HepG2 (cell line): ENCODE data around the gene DBN1. TPM values are rescaled to one million over a fixed set of nuclear protein-coding genes. Genes with fewer than 3 reads are reported as not detected.

Experiments
- BRD4 ChIP-seq: sonication (generic); formaldehyde crosslinking; IDR thresholded peaks from 2 replicates; pipeline ENCODE4 v1.4.0; 2020; ENCODE audit warnings: missing genetic modification reagents
- CEBPG ChIP-seq: IDR thresholded peaks from 2 replicates; pipeline ENCODE4 v1.6.1; 2016
- FOXK2 ChIP-seq: fragments of 450-650 bp; IDR thresholded peaks from 2 replicates; pipeline ENCODE4 v1.6.1; 2016
- KDM5A ChIP-seq: fragments of 200-600 bp; sonication (generic); IDR thresholded peaks from 2 replicates; pipeline ENCODE4 v1.7.0; 2018; ENCODE audit warnings: antibody characterized with exemption, mild to moderate bottlenecking, low read length, borderline replicate concordance
- MTERF4 ChIP-seq: sonication (generic); formaldehyde crosslinking; IDR thresholded peaks from 2 replicates; pipeline ENCODE4 v1.8.0; 2023; ENCODE audit warnings: mild to moderate bottlenecking, missing genetic modification reagents
- MYNN ChIP-seq: sonication (generic); formaldehyde crosslinking; IDR thresholded peaks from 2 replicates; pipeline ENCODE4 v1.4.0; 2020; ENCODE audit warnings: mild to moderate bottlenecking, low read depth, missing genetic modification reagents
- RFX5 ChIP-seq: IDR thresholded peaks from 2 replicates; pipeline ENCODE4 v1.6.1; 2011; ENCODE audit warnings: low read depth, low read length, improper control_type of control experiment
- SALL1 ChIP-seq: sonication (generic); formaldehyde crosslinking; IDR thresholded peaks from 2 replicates; pipeline ENCODE4 v1.8.0; 2022; ENCODE audit warnings: mild to moderate bottlenecking, missing genetic modification reagents
- SKI ChIP-seq: fragments of 450-650 bp; IDR thresholded peaks from one replicate; pipeline ENCODE4 v1.6.1; 2018; ENCODE audit warnings: mild to moderate bottlenecking; ENCODE audit not compliant: partially characterized antibody
- SRSF1 ChIP-seq: fragments of 200-400 bp; formaldehyde crosslinking; optimal IDR thresholded peaks from 2 replicates; pipeline ENCODE3; 2017; ENCODE audit warnings: mild to moderate bottlenecking, low read depth, low read length, moderate library complexity
- ZBTB8A ChIP-seq: sonication (generic); formaldehyde crosslinking; IDR thresholded peaks from 2 replicates; pipeline ENCODE4 v1.4.0; 2020; ENCODE audit warnings: mild to moderate bottlenecking, low read depth, missing genetic modification reagents, borderline replicate concordance
- ZIK1 ChIP-seq: sonication (generic); formaldehyde crosslinking; IDR thresholded peaks from 2 replicates; pipeline ENCODE4 v1.5.0; 2020; ENCODE audit warnings: mild to moderate bottlenecking, low read depth, missing genetic modification reagents, borderline replicate concordance
- ZNF143 ChIP-seq: sonication (generic); formaldehyde crosslinking; IDR thresholded peaks from 2 replicates; pipeline ENCODE4 v1.4.0; 2020; ENCODE audit warnings: missing genetic modification reagents
- ZNF431 ChIP-seq: sonication (generic); formaldehyde crosslinking; IDR thresholded peaks from 2 replicates; pipeline ENCODE4 v1.9.0; 2022; ENCODE audit warnings: missing genetic modification reagents, low read depth, mild to moderate bottlenecking, borderline replicate concordance
- ZNF770 ChIP-seq: sonication (generic); formaldehyde crosslinking; IDR thresholded peaks from 2 replicates; pipeline ENCODE4 v1.5.0; 2020; ENCODE audit warnings: mild to moderate bottlenecking, missing genetic modification reagents
- polyA plus RNA-seq, 8 experiments: library from polyadenylated mRNA; depleted of rRNA in 3 of 8; stranded (reverse) in 7 of 8; unstranded in 1 of 8; fragments of >200 nt; fragmentation: Illumina TruSeq in 4 of 8; extraction: Trizol in 4 of 8; gene quantifications; 2 replicates each; pipeline versions ENCODE4 v1.2.1 to v1.2.3, GENCODE V29; 2011 to 2016; ENCODE audit warnings: low read depth in 4 of 8, missing spikeins in 1 of 8, mixed read lengths in 1 of 8; ENCODE audit not compliant: insufficient read depth in 1 of 8
- total RNA-seq, 5 experiments: library from RNA; depleted of rRNA; stranded (reverse); fragments of >200 nt; fragmentation: Illumina TruSeq; extraction: Trizol; gene quantifications; 2 replicates each; pipeline ENCODE4 v1.2.3, GENCODE V29; 2016; ENCODE audit warnings: low read depth in 1 of 5
- TF ChIP-seq, protein P1 (sequence below): sonication (generic); formaldehyde crosslinking; IDR thresholded peaks from 2 replicates; pipeline ENCODE4 v1.9.0; 2021; ENCODE audit warnings: mild to moderate bottlenecking, missing genetic modification reagents
- TF ChIP-seq, protein P2 (sequence below): sonication (generic); formaldehyde crosslinking; IDR thresholded peaks from 2 replicates; pipeline ENCODE4 v1.4.0; 2020; ENCODE audit warnings: missing genetic modification reagents, low read depth, mild to moderate bottlenecking, borderline replicate concordance

DBN1 gene
- total and polyA plus RNA-seq, 2 of the 13 experiments (the other 11 are each of a cell fraction or from before 2014, with no cell fraction given) = 27.0 to 37.3 TPM

DNA sequence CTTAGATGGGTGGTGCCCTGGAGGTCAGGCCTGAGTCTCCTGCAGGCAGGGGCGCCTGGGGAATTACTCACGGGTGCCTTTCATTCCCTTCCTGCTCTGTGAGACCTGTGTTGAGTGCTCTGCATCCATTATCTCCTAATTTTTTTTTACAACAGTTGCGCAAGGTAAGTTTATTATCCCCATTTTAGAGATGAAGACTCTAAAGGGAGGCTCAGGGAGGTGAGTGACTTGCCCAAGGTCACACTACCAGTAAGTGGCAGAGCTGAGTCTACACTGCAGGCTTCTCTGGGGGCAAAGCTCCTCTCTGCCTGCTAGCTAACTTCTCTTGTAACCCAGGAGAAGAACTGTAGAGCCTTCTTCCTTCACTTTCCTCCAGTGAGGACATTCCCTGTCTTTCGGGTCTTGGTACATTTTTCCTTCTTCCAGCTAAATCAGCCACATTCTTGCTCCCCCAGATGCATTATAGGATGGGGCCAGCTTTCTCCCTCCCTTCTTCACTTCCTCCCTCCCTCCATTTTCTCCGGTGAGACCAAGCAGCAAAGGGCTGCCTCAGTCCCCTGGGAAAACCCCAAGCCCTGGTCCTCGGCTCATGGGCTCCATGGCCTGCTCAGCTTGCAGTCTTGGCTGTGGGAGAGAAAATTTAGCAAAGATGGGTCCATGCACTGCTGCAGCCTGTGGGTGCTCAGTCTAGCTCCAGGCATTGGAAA lies 25.0 kb downstream of the DBN1 start (continued):
- TF ChIP-seq, protein P1, sequence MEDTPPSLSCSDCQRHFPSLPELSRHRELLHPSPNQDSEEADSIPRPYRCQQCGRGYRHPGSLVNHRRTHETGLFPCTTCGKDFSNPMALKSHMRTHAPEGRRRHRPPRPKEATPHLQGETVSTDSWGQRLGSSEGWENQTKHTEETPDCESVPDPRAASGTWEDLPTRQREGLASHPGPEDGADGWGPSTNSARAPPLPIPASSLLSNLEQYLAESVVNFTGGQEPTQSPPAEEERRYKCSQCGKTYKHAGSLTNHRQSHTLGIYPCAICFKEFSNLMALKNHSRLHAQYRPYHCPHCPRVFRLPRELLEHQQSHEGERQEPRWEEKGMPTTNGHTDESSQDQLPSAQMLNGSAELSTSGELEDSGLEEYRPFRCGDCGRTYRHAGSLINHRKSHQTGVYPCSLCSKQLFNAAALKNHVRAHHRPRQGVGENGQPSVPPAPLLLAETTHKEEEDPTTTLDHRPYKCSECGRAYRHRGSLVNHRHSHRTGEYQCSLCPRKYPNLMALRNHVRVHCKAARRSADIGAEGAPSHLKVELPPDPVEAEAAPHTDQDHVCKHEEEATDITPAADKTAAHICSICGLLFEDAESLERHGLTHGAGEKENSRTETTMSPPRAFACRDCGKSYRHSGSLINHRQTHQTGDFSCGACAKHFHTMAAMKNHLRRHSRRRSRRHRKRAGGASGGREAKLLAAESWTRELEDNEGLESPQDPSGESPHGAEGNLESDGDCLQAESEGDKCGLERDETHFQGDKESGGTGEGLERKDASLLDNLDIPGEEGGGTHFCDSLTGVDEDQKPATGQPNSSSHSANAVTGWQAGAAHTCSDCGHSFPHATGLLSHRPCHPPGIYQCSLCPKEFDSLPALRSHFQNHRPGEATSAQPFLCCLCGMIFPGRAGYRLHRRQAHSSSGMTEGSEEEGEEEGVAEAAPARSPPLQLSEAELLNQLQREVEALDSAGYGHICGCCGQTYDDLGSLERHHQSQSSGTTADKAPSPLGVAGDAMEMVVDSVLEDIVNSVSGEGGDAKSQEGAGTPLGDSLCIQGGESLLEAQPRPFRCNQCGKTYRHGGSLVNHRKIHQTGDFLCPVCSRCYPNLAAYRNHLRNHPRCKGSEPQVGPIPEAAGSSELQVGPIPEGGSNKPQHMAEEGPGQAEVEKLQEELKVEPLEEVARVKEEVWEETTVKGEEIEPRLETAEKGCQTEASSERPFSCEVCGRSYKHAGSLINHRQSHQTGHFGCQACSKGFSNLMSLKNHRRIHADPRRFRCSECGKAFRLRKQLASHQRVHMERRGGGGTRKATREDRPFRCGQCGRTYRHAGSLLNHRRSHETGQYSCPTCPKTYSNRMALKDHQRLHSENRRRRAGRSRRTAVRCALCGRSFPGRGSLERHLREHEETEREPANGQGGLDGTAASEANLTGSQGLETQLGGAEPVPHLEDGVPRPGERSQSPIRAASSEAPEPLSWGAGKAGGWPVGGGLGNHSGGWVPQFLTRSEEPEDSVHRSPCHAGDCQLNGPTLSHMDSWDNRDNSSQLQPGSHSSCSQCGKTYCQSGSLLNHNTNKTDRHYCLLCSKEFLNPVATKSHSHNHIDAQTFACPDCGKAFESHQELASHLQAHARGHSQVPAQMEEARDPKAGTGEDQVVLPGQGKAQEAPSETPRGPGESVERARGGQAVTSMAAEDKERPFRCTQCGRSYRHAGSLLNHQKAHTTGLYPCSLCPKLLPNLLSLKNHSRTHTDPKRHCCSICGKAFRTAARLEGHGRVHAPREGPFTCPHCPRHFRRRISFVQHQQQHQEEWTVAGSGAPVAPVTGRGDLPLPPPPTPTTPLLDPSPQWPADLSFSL (CRISPR knock-in tag) = no peak
- TF ChIP-seq SALL1 (CRISPR knock-in tag) = no peak
- no peak for TF ChIP-seq ZNF143
- TF ChIP-seq BRD4 (CRISPR knock-in tag) = no peak
- TF ChIP-seq, protein P2, sequence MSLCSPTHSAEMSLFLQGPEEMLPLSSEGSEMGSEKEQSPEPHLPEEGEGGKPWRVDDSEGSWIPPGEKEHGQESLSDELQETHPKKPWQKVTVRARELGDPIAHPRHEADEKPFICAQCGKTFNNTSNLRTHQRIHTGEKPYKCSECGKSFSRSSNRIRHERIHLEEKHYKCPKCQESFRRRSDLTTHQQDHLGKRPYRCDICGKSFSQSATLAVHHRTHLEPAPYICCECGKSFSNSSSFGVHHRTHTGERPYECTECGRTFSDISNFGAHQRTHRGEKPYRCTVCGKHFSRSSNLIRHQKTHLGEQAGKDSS = no peak
- TF ChIP-seq MYNN = 0 out of 2 replicates have a peak, but pooled peaks have one; percentile 1
- peak; percentile 39; the same call in 1 of the 2 replicates for TF ChIP-seq CEBPG
- TF ChIP-seq ZIK1 (CRISPR knock-in tag) = no peak
- TF ChIP-seq SRSF1 = no peak
- TF ChIP-seq MTERF4 (CRISPR knock-in tag) = no peak
- no peak for TF ChIP-seq FOXK2
- TF ChIP-seq KDM5A = no peak
- 0 out of 2 replicates have a peak, but pooled peaks have one; percentile 11 for TF ChIP-seq ZNF770 (CRISPR knock-in tag)
- TF ChIP-seq SKI = no peak
- no peak for TF ChIP-seq ZBTB8A (CRISPR knock-in tag)
- TF ChIP-seq RFX5 = no peak
- no peak for TF ChIP-seq ZNF431
